Measurements from ENCODE around the gene GBE1. TPM values are rescaled to one million over a fixed set of nuclear protein-coding genes. Genes with fewer than 3 reads are reported as not detected.

The GBE1 gene
- polyA plus RNA-seq, 3 donors = 7.7 to 21.7 (median 19.1) TPM

GRCh38 chr3:81585056-81585455 lies 176.4 kb downstream of the GBE1 start:
- Histone ChIP-seq H3K36me3 (replicated peaks in 1 of 2; ENCODE audit: control insufficient read depth in 1 of 2, insufficient read depth in 2 of 2, low read length in 2 of 2) (peaks cover 3 to 6% of the 10 kb centered on the region in 2 donors), H3K4me2 (replicated peaks; ENCODE audit: extremely low read depth, low read length, poor library complexity, severe bottlenecking) (no peak overlapping the region)

DNA sequence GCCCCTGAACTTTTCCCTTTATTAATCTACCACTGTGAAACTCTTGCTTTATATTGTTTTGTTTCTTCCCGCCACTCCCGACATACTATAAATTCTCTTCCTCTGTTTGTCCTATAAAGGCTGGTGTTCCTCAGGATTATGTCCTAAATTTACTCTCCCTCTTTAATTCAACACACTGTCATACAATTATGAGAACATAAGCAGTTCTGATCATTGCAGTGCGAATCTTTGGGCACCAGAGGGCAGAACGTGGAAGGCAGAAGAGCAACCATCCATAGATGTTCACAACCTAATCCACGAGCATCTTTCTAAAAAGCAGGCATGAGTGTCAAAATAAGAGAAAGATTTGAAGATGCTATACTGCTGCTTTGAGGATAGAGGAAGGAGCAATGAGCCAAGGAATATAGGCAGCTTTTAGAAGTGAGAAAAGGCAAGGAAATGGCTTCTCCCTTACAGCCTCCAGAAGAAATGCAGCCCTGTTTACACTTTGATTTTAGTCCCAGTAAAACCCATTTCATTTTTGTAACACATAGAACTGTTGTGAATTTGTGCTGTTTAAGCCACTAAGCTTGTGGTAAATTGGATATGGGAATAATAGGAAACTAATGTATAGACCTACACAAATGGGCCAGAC lies 179.4 kb downstream of the GBE1 start:
- H3K9ac ChIP-seq (ENCODE audit: insufficient read depth, low read length, poor library complexity, severe bottlenecking) = no peak overlapping the region
- intact Hi-C loops (cut with micrococcal nuclease) = no loop called here
- Mint-ChIP-seq H3K27me3 (ENCODE audit: low read depth in 3 of 3) (peaks cover 0 to 1% (median 0%) of the 10 kb centered on the region in 3 donors), H3K36me3 (peaks cover 8 to 12% of the 10 kb centered on the region in 2 donors), H3K9me3 (peaks cover 0 to 1% (median 0%) of the 10 kb centered on the region in 7 donors), H3K4me3 (no peak overlapping the region), H3K4me1 (peaks cover 4% of the 10 kb centered on the region), H3K27ac (no peak overlapping the region)
- WGBS (ENCODE audit: insufficient coverage) = no CpG with 5 or more reads among the region's 5 CpGs
- no peak overlapping the region for H3K27ac ChIP-seq (ENCODE audit: low read depth in 1 of 2, low read length in 2 of 2)
- peaks cover 3 to 19% of the 10 kb centered on the region in 2 donors for H3K36me3 ChIP-seq (replicated peaks in 1 of 2; ENCODE audit: control insufficient read depth in 1 of 2, insufficient read depth in 2 of 2, low read length in 2 of 2)
- H2AFZ ChIP-seq (ENCODE audit: insufficient read depth, low read depth, low read length, poor library complexity, severe bottlenecking) = no peak overlapping the region
- no peaks in the 10 kb centered on the region for H3K79me2 ChIP-seq (ENCODE audit: insufficient read depth, low read length)
- no peak overlapping the region for H3K4me2 ChIP-seq (replicated peaks; ENCODE audit: extremely low read depth, low read length, poor library complexity, severe bottlenecking)
- H4K20me1 ChIP-seq (ENCODE audit: insufficient read depth, low read length) = no peaks in the 10 kb centered on the region
- peak; percentile 53 for TF ChIP-seq CTCF (IDR thresholded peaks at IDR 0.05)
- DNase-seq = peak in 1 of 3 donors; percentile 1
- H3K4me3 ChIP-seq (replicated peaks in 1 of 3; ENCODE audit: low read depth in 2 of 3, low read length in 3 of 3) = no peak overlapping the region
- H3K4me1 ChIP-seq (ENCODE audit: control insufficient read depth in 1 of 2, insufficient read depth in 2 of 2, low read length in 2 of 2) = no peaks in the 10 kb centered on the region
- no peaks in the 10 kb centered on the region for H3K9me3 ChIP-seq (replicated peaks in 1 of 2; ENCODE audit: control insufficient read depth in 1 of 2, insufficient read depth in 1 of 2, low read length in 2 of 2)
- H3K27me3 ChIP-seq (ENCODE audit: control insufficient read depth in 2 of 2, insufficient read depth in 2 of 2, low read length in 2 of 2) = no peaks in the 10 kb centered on the region

More at GRCh38 chr3:81585056-81585455, 176.4 kb downstream of the GBE1 start:
- H2AFZ ChIP-seq (ENCODE audit: insufficient read depth, low read depth, low read length, poor library complexity, severe bottlenecking) = no peak overlapping the region
- no peak overlapping the region for H3K4me3 ChIP-seq (replicated peaks in 1 of 3; ENCODE audit: low read depth in 2 of 3, low read length in 3 of 3)
- H3K27ac Mint-ChIP-seq = no peak overlapping the region
- H3K4me3 Mint-ChIP-seq = no peak overlapping the region
- no CpG with 5 or more reads among the region's 2 CpGs for WGBS (ENCODE audit: insufficient coverage)
- H3K9me3 ChIP-seq (replicated peaks in 1 of 2; ENCODE audit: control insufficient read depth in 1 of 2, insufficient read depth in 1 of 2, low read length in 2 of 2) = no peaks in the 10 kb centered on the region
- DNase-seq = no peak
- no peak overlapping the region for H3K27ac ChIP-seq (ENCODE audit: low read depth in 1 of 2, low read length in 2 of 2)
- no peaks in the 10 kb centered on the region for H3K4me1 ChIP-seq (ENCODE audit: control insufficient read depth in 1 of 2, insufficient read depth in 2 of 2, low read length in 2 of 2)
- H4K20me1 ChIP-seq (ENCODE audit: insufficient read depth, low read length) = no peaks in the 10 kb centered on the region
- H3K9ac ChIP-seq (ENCODE audit: insufficient read depth, low read length, poor library complexity, severe bottlenecking) = no peak overlapping the region
- H3K79me2 ChIP-seq (ENCODE audit: insufficient read depth, low read length) = no peaks in the 10 kb centered on the region
- intact Hi-C loops (cut with micrococcal nuclease) = no loop called here
- no peaks in the 10 kb centered on the region for H3K27me3 ChIP-seq (ENCODE audit: control insufficient read depth in 2 of 2, insufficient read depth in 2 of 2, low read length in 2 of 2)
- peaks cover 4% of the 10 kb centered on the region for H3K4me1 Mint-ChIP-seq
- peaks cover 0 to 2% (median 0%) of the 10 kb centered on the region in 7 donors for H3K9me3 Mint-ChIP-seq
- peaks cover 8 to 12% of the 10 kb centered on the region in 2 donors for H3K36me3 Mint-ChIP-seq
- no peaks in the 10 kb centered on the region for H3K27me3 Mint-ChIP-seq (ENCODE audit: low read depth in 3 of 3)
- no peak for TF ChIP-seq CTCF (IDR thresholded peaks at IDR 0.05)

All from CD14-positive monocyte (primary cell).